ENCODE results near the gene HSPB3.

- TF ChIP-seq EP300 (IDR thresholded peaks at IDR 0.05; ENCODE audit: borderline replicate concordance) (no peak), TAF1 (IDR thresholded peaks at IDR 0.05; ENCODE audit: low read depth) (no peak), CREB1 (IDR thresholded peaks at IDR 0.05; ENCODE audit: low read depth) (no peak), MAX (IDR thresholded peaks at IDR 0.05) (no peak), TEAD4 (IDR thresholded peaks at IDR 0.05) (no peak), FOXM1 (IDR thresholded peaks at IDR 0.05; ENCODE audit: borderline replicate concordance, low read depth) (no peak), TCF12 (IDR thresholded peaks at IDR 0.05; ENCODE audit: low read depth) (no peak)
Observed at GRCh38 chr5:54443270-54443669, 12.2 kb upstream of the HSPB3 start.

Data from Ishikawa (cell line).